Fibroblast of the conjunctiva (primary cell): Measurements from ENCODE around the gene BPIFB2.

Experiments used
- DNase-seq: peaks from one replicate; pipeline ENCODE4 v3.0.0-alpha.2; 2010; ENCODE audit warnings: low read depth

Gene BPIFB2

GRCh38 chr20:33070111-33071053 is 62.9 kb downstream of the BPIFB2 start:
- DNase-seq, result no peak

- no peak for DNase-seq
These were observed 63.7 kb downstream of the BPIFB2 start for GRCh38 chr20:33071198-33071597.

GRCh38 chr20:33072362-33072761 is 64.9 kb downstream of the BPIFB2 start:
- no peak for DNase-seq

- no peak for DNase-seq
These were observed 65.3 kb downstream of the BPIFB2 start for GRCh38 chr20:33072813-33073212.
